NCI-H128 (cell line): Measurements from ENCODE around the gene HLA-DRA.
"Not testable (repeated sequence)": the region's sequence is repeated elsewhere in the genome, so short reads cannot be mapped to it uniquely, and the experiment has no call there.

Source experiments
- DNase-seq: peaks from one replicate; lab custom pipeline; 2025; ENCODE audit not compliant: unreplicated experiment; lab: John Stamatoyannopoulos, UW

The HLA-DRA gene

DNA sequence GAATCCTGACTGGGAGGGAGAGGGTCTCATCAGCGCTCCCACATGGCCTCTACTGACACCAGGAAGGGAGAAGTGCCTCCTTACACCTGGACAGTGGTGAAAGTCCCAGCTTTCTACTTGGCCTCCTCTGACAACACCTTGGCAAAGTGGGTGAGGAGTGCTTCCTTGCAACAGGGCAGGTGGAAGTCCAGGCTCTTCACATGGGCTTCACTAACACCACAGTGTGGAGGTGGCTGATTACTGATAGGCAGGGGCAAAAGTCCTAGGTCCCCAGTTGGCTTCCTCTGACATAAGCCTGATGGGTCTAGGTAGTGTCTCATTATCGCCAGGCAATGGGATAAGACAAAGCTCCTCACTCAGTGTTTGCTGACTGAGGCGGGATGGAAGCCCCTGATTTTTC is 9.5 kb upstream of the HLA-DRA start:
- no peak for DNase-seq

DNA sequence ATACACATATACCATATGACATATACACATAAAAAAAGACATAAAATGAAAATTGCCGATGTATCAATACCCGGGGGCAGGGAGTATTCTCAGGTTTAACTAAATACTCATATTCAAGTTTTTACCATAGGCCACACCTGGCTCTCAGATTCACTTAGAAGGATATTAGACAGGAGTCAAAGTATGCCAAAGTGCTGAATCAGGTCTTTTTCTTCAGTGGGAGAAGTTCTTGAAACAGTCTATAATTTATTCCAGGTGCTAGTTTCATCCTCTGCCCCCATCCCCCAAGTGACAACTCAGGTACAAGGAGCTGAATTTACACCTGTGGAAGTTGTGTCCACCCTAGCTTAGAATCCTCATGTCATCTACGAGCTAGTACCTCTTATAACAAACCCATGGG is 8.5 kb upstream of the HLA-DRA start:
- no peak for DNase-seq

DNA sequence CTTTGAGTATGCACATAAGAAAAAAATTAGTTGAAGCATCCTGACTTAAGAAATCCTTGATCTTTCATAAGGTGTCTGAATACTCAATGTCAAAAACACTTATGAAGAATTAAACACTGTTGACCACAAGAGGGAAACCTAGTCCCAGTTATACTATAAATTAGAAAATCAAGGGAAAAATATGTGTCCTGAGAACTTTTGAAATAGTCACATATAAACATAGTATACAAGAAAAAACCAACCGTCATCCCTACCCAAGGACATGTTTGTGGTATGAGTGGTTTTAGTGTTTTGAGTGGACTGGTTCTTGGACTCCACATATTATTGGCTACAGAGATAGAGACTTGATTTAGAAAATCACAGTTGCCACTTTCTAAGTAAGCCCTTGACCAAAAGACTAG is 7.6 kb upstream of the HLA-DRA start:
- no peak for DNase-seq

GRCh38 chr6:32433950-32434349 is 5.7 kb upstream of the HLA-DRA start:
- DNase-seq = not testable (repeated sequence)

- DNase-seq = no peak
These were observed 3.5 kb upstream of the HLA-DRA start for GRCh38 chr6:32436186-32436585.

GRCh38 chr6:32436995-32437836 is 2.5 kb upstream of the HLA-DRA start:
- DNase-seq = no peak

DNA sequence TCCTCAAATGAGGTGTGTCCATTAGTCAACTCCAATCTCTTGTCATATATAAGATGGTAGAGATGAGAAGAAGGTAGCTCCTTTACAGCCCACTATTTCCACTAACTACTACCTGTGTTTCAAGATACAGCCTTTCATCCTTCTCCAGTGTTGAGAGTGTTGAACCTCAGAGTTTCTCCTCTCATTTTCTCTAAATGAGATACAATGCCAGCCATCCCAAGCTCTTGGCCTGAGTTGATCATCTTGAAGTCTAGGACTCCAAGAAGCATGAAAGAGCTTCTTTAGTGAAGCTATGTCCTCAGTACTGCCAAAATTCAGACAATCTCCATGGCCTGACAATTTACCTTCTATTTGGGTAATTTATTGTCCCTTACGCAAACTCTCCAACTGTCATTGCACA is 548 bp upstream of the HLA-DRA start:
- DNase-seq = no peak

DNA sequence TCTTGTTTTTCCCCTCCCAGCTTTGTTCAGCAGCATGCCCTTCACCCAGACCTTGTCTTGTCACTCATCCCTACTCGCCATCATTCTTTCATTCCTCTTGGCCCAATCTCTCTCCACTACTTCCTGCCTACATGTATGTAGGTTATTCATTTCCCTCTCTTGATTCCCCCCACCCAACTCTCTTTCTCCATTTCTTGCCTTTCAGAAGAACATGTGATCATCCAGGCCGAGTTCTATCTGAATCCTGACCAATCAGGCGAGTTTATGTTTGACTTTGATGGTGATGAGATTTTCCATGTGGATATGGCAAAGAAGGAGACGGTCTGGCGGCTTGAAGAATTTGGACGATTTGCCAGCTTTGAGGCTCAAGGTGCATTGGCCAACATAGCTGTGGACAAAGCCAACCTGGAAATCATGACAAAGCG is 2.6 kb downstream of the HLA-DRA start:
- no peak for DNase-seq

DNA sequence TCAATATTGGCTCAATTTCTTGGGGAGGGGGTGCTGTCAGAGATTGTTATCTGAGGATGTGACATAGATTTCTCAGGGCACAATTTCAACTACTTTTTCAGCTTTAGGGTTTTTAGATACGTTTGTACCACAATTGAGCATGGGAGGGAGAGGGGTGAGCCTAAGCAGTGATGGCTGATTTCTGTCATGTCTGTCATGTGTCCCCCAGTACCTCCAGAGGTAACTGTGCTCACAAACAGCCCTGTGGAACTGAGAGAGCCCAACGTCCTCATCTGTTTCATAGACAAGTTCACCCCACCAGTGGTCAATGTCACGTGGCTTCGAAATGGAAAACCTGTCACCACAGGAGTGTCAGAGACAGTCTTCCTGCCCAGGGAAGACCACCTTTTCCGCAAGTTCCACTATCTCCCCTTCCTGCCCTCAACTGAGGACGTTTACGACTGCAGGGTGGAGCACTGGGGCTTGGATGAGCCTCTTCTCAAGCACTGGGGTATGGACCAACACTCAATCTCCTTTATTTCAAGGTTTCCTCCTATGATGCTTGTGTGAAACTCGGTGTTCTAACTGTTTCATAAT is 3.4 kb downstream of the HLA-DRA start:
- DNase-seq = no peak

- no peak for DNase-seq
These were observed 4.7 kb downstream of the HLA-DRA start for GRCh38 chr6:32444433-32444832.

GRCh38 chr6:32445321-32445854 is 5.7 kb downstream of the HLA-DRA start:
- DNase-seq = no peak

- DNase-seq = no peak
These were observed 8.2 kb downstream of the HLA-DRA start for GRCh38 chr6:32447932-32448331.

DNA sequence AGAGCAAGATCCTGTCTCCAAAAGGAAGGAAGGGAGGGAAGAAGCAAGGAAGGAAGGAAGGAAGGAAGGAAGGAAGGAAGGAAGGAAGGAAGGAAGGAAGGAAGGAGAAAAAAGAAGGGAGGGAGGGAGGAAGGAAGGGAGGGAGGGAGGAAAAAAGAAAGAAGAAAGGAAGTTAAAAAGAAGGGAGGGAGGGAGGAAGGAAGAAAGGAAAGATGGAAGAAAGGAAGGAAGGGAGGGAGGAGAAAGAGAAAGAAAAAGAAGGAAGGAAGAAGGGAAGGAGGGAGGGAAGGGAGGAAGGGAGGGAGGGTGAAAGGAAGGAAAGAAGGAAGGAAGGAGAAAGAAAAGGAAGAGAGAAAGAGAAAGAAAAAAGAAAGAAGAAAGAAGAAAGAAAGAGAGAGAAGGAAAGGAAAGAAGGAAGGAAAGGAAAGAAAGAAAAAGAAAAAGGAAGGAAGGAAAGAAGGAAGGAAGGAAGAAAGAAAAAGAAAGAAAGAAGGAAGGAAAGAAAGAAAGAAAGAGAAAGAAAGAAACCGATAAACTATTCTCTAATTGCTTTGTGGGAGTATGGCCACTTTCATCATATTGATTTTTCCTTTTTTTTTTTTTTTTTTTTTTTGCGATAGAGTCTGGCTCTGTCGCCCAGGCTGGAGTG is 9.5 kb downstream of the HLA-DRA start:
- no peak for DNase-seq

- no peak for DNase-seq
These were observed 17.4 kb downstream of the HLA-DRA start for GRCh38 chr6:32457054-32457453.

GRCh38 chr6:32459781-32460424 is 20.2 kb downstream of the HLA-DRA start:
- DNase-seq = no peak

DNA sequence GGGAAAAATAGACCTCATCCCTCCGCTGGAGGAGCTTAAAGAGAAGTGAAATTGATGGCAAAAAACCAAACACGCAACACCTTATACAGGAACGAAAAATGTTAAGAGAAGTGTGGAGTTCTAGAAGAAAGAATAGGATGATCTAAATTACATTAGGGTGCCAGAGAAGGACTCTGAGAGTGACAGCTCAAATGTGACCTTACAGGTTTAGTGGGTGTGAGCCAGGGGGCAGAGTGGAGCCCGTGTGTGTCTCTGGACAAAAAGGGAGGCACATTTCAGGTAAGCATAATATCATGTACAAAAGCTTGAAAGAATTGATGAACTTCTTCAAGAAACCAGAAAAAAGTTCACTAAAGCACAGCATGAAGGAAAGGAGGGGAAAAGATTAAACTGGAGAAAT is 20.8 kb downstream of the HLA-DRA start:
- no peak for DNase-seq

GRCh38 chr6:32461493-32461892 is 21.8 kb downstream of the HLA-DRA start:
- DNase-seq = no peak

DNA sequence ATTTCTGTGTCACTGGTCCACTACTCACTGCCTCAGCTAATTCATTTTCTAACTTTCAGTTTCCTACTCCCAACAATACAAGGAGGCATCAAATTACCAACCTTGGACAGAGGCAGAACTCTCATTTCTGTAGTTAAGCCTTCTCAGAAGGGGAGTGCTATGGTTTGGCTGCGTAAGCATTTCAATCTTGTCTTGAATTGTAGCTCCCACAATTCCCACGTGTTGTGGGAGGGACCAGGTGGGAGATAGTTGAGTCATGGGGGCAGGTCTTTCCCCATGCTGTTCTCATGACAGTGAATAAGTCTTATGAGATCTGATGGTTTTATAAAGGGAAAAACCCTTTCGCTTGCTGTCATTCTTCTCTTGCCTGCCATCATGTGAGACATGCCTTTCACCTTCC is 22.9 kb downstream of the HLA-DRA start:
- no peak for DNase-seq

DNA sequence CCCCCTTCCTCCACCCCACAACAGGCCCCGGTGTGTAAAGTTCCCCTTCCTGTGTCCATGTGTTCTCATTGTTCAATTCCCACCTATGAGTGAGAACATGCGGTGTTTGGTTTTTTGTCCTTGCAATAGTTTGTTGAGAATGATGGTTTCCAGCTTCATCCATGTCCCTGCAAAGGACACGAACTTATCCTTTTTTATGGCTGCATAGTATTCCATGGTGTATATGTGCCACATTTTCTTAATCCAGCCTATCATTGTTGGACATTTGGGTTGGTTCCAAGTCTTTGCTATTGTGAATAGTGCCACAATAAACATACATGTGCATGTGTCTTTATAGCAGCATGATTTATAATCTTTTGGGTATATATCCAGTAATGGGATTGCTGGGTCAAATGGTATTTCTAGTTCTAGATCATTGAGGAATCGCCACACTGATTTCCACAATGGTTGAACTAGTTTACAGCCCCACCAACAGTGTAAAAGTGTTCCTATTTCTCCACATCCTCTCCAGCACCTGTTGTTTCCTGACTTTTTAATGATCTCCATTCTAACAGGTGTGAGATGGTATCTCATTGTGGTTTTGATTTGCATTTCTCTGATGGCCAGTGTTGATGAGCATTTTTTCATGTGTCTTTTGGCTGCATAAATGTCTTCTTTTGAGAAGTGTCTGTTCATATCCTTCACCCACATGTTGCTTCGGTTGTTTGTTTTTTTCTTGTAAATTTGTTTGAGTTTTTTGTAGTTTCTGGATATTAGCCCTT is 28.2 kb downstream of the HLA-DRA start:
- DNase-seq = not testable (repeated sequence)

DNA sequence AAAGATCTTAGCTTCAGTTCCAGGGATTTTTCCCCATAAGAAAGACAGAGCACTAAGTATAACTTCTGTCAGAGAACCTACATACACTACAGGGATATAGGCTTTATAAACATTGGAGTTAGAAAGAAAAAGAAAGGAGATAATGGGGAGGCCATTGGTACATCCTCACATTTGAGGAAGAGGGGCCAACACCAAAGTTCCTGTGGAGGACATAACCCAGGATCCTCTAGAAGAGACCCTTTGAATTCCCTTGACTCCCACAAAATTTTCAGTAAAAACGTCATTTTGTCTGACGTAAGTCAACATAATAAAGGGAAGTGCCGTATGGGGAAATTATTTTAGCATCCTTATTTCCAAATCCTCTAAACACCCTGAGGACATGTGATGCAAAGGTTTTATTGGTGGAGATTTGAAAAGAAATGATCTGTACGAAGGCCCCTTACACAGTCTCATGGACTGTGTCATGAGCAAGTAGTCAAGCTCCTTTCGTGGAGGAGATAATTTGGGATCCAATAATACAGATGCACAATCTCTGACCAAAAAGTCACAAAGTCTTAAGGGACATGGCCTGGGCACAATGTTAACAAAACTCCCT is 33.2 kb downstream of the HLA-DRA start:
- DNase-seq = no peak
